GM12865 (cell line): ENCODE results near the gene TGM6.

Experiments
- DNase-seq: peaks from one replicate; pipeline ENCODE4 v3.0.0; 2010; ENCODE audit warnings: low read depth
- H3K4me3 ChIP-seq: 2 replicates; pipeline ENCODE4 v1.5.1; 2011; ENCODE audit warnings: mild to moderate bottlenecking, low read depth, low read length, control low read depth
- TF ChIP-seq, protein P1 (sequence below): IDR thresholded peaks from 2 replicates; pipeline ENCODE4 v1.5.1; 2011; ENCODE audit warnings: low read length, control low read depth, low read depth, inconsistent platforms; ENCODE audit not compliant: insufficient read depth; ENCODE audit errors: missing control alignments

Gene TGM6

GRCh38 chr20:2465100-2465499, 84.4 kb downstream of the TGM6 start:
- DNase-seq: no peak
- no peak overlapping the region for H3K4me3 ChIP-seq
- TF ChIP-seq, protein P1, sequence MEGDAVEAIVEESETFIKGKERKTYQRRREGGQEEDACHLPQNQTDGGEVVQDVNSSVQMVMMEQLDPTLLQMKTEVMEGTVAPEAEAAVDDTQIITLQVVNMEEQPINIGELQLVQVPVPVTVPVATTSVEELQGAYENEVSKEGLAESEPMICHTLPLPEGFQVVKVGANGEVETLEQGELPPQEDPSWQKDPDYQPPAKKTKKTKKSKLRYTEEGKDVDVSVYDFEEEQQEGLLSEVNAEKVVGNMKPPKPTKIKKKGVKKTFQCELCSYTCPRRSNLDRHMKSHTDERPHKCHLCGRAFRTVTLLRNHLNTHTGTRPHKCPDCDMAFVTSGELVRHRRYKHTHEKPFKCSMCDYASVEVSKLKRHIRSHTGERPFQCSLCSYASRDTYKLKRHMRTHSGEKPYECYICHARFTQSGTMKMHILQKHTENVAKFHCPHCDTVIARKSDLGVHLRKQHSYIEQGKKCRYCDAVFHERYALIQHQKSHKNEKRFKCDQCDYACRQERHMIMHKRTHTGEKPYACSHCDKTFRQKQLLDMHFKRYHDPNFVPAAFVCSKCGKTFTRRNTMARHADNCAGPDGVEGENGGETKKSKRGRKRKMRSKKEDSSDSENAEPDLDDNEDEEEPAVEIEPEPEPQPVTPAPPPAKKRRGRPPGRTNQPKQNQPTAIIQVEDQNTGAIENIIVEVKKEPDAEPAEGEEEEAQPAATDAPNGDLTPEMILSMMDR: no peak

GRCh38 chr20:2467412-2467811, 86.7 kb downstream of the TGM6 start:
- no peak for DNase-seq
- H3K4me3 ChIP-seq: no peak overlapping the region
- TF ChIP-seq, protein P1: no peak

DNA sequence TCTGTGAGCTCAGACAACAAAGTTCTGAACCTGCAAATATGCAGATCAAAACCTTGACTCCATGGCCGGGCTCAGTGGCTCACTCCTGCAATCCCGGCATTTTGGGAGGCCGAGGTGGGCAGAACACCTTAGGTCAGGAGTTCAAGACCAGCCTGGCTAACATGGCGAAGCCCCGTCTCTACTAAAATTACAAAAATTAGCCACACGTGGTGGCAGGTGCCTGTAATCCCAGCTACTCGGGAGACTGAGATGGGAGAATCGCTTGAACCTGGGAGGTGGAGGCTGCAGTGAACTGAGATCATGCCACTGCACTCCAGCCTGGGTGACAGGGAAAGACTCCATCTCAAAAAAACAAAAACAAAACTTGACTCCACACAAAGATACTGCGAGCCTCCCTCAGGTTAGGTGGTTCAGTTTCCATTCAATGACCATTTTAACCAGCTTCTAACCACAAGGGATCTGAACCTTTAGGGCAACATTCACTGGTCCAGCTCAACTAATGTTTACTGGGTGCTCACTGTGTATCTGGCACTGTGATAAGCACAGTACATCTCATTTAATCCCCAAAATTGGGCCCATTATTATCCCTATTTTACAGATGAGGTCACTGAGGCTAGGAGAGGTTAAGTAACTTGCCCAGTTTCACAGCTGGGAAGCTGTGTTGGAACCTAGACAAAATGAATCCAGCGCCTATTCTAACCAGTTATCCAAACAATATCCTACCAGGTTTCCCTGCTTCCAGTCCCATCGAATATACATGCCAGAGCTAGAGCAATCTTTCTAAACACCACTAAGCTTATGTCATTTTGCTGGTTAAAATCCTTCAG, 88.1 kb downstream of the TGM6 start:
- peak overlapping the region; percentile 96 for H3K4me3 ChIP-seq
- DNase-seq: peak; percentile 15
- TF ChIP-seq, protein P1: no peak

DNA sequence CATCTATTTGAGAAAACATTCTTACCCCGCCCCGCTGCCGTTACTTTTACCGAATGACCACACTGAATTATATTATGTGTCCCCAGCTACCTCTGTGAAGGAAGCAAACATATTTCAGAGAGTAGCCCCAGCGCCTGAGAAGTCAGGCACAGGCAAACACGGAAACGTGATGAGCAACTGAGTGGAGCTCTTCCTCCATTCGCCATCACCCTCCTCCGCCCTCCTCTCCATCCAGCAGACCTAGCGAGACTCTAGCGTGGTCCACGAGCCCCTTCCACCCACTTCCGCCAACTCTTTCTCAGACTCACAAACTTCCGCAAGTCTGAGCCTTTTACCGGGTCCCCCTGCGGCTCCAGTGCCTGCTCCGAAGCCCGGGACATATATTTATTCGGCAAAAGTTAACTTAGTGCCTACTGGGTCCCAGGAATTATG, 89.3 kb downstream of the TGM6 start:
- DNase-seq: peak; percentile 81

DNA sequence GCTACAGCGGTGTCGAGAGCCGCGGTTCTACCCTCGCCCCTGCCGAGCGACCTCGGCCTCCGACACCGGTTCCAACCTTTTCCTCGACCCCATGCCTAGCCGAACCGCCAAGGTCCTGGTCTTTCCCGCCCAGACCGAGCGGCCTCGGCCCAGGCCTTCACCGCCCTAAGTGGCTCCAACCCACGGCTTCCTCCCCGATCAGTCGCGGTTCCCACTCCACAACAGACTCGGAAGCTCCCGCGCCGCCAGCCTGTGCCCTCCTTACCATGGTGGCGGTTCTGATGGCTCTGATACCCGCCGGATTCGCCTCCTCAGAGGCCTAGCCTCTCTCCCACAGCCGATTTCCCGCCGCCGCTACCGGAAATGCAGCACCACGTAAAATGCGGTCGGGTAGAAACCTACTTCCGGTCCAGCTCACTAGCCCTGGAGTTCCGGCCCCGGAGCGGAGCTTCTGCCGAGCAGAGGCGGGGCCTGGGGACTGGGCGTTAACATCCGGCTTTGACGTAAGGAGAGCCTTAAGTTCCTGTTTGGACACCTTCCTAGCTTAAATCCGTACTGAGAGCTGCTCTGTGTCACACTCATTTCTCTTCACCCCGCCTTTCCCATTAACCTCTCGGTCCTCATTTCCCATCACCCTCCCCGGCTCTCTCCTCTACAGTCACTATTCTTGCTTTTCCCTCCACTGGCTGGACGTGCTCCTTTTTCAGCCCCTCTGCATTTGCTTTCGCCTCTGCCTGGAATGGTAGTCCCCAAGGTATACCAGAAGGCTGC, 89.9 kb downstream of the TGM6 start, which contains the start of gene SNRPB:
SNRPB (minus strand) TSS at position 367 of the 771 bp plus-strand sequence; CDS start at position 268, 99 bp downstream.
- DNase-seq: peak; percentile 99
- TF ChIP-seq, protein P1: no peak
- H3K4me3 ChIP-seq: peak within 1 kb of the TSS; percentile 96

More for the DNA sequence above, 89.3 kb downstream of the TGM6 start:
- TF ChIP-seq, protein P1: no peak
- H3K4me3 ChIP-seq: peak overlapping the region; percentile 96

DNA sequence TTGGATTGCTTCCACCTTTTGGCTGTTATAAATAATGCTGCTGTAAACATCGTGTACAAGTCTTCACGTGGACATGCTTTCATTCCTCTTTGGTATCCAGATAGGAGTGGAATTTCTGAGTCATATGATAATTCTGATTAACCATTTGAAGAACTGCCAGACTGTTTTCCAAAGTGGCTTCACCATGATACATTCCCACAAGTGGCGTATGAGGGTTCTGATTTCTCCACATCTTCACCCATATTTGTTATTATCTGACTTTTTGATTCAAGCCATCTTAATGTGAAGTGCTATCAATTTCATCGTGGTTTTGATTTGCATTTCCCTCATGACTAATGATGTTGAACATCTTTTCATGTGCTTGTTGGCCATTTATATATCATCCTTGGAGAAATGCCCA, 92.8 kb downstream of the TGM6 start:
- no peak for DNase-seq
- no peak overlapping the region for H3K4me3 ChIP-seq
- TF ChIP-seq, protein P1: no peak
